Transverse colon (tissue), 4 donors: ENCODE data around the gene PCBP2.
"Not testable (repeated sequence)": the region's sequence is repeated elsewhere in the genome, so short reads cannot be mapped to it uniquely, and the experiment has no call there.

ENCODE experiments used
- POLR2AphosphoS5 ChIP-seq, 3 donors: sonication (generic); formaldehyde crosslinking; IDR thresholded peaks; one replicate each; pipeline ENCODE4 v1.6.1; 2016; ENCODE audit warnings: antibody characterized with exemption in 3 of 3
- TF ChIP-seq, protein P1 (sequence below), 5 experiments: fragments of 200-600 bp in 3 of 5; fragments of 450-650 bp in 2 of 5; sonication (generic) in 3 of 5; IDR thresholded peaks; 1 replicate in 2 of 5; 2 replicates in 3 of 5; pipeline ENCODE4 v1.5.1; 2016 to 2017; ENCODE audit warnings: antibody characterized with exemption in 5 of 5, inconsistent platforms in 3 of 5, mild to moderate bottlenecking in 2 of 5, moderate library complexity in 1 of 5

DNA sequence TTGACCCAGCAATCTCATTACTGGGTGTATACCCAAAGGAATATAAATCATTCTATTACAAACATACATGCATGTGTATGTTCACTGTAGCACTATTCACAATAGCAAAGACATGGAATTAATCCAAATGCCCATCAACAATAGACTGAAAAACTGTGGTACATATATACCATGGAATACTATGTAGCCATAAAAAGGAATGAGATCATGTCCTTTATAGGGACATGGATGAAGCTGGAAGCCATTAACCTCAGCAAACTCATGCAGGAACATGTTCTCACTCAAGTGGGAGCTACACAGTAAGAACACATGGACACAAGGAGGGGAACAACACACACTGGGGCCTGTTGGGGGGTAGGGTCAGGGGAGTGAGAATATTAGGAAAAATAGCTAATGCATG, 12.3 kb upstream of the PCBP2 start:
- TF ChIP-seq, protein P1, sequence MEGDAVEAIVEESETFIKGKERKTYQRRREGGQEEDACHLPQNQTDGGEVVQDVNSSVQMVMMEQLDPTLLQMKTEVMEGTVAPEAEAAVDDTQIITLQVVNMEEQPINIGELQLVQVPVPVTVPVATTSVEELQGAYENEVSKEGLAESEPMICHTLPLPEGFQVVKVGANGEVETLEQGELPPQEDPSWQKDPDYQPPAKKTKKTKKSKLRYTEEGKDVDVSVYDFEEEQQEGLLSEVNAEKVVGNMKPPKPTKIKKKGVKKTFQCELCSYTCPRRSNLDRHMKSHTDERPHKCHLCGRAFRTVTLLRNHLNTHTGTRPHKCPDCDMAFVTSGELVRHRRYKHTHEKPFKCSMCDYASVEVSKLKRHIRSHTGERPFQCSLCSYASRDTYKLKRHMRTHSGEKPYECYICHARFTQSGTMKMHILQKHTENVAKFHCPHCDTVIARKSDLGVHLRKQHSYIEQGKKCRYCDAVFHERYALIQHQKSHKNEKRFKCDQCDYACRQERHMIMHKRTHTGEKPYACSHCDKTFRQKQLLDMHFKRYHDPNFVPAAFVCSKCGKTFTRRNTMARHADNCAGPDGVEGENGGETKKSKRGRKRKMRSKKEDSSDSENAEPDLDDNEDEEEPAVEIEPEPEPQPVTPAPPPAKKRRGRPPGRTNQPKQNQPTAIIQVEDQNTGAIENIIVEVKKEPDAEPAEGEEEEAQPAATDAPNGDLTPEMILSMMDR (IDR thresholded peaks at IDR 0.05), result not testable (repeated sequence)
- not testable (repeated sequence) for TF ChIP-seq POLR2AphosphoS5 (IDR thresholded peaks at IDR 0.05)
